Measurements from ENCODE around the gene MSN.

The MSN gene

DNA sequence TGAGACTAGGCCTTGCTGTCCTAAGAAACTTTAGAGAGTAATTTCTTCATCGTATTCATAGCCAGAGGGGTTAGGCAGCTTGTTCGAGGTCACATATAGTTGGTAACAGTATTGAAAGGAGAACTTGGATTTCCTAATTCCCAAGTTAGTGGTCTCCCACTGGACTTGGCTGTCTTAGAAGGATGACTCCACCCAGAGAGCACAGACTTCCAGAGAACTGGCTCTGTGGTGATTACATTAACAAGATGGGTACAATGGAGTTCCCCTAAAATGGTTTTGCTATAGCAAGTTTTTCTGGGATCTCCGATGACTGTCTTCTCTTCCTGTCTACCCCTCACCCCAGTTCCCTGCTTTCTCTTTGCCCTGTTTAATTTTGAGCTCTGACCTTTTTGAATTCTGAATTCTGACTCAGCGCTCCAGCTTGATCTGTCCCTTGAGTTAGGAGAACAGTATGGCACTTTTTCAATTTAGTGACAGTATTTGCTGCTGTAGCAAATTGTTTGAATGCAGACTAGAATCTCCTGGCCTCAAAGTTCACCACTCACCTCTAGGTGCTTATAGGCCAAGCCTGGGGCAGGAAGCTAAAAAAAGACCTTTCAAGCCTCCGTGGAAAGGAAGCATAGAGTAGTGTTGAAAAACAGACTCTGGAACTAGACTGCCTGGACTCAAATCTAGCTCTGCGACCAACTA is 6.9 kb downstream of the MSN start:
- DNase-seq: no peak

DNA sequence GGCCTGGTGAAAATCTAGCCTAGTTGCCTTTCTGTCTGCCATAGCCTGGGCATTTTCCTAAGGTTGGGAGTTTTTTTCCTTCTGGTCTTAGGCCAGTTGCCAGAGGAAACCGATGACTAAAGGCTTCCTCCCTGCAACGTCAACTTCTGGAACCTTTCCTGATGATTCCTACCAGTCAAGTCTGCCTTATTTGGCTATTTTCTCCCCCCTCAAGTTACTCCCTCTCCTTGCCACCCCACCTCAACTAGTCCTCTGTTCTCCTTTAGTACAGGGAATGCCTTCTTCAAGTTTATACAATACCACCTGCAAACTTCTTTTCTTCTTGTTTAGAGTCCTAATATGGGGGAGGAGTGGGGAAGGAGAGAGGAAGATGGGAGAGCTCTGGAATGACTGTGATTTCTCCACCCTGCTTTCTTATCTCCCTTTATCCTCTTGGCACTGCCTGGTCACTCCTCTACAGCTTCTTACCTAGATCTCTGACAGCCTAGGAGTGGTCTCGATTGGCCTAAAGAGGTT is 10.6 kb downstream of the MSN start:
- DNase-seq: no peak

DNA sequence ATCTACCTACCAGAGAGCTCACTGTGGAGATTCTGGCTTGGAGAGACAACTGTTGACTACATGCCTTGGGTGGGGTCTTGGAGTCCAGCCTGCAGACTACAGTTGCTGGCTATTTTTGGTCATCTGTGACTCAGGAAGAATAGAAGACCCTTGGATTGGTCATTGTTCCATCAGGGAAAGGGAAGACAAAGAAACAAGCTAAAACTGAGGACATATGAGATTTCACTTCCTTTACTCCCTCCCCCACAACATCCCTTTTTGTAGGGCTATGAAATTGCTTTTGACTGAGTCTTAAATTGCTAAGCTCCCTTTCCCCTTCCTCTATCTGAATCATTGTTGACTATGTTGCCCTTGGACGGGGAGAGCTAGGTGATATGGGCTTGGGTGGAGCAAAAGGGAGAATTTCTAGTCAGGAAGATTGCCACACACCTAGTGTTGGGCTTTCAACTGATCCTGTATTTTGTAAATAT is 11.7 kb downstream of the MSN start:
- no peak for DNase-seq

DNA sequence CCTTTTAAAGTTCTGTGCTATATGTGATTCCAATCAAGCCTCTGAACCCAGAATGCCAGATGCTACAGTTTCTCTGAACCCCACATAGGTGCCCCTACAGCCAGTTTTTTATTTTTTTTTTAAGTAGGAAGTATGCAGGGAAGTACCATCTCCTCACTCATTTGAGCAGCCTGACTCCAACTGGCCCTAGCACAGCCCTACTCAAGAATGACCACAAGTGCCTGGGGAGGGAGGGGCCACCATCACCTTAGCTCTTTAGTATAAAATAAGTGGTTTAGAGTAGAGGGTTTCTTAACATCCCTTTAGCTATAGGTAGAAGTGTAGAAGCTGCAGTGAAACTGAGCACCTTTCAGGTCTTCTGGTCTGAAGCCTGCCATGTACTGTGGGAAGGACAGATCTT is 14.4 kb downstream of the MSN start:
- no peak for DNase-seq

DNA sequence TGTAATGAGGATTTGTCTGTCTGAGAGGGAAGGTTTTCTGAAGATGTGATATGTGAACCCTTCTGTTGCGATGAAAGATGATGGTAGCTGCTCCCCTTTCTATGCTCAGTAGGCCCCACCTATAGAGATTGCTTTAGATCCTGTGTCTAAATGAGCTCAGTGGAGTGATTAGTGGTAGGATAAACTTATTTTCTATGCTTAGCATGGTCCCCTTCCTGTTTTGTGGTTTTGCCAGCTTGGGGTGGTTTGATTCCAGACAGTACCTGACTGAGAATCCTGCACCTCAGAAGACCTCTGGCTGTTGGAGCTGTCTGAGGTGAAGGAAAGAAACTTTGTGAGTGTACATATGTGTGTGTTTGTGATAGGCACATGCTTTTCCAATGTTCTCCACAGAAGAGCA is 17.7 kb downstream of the MSN start:
- no peak for DNase-seq

DNA sequence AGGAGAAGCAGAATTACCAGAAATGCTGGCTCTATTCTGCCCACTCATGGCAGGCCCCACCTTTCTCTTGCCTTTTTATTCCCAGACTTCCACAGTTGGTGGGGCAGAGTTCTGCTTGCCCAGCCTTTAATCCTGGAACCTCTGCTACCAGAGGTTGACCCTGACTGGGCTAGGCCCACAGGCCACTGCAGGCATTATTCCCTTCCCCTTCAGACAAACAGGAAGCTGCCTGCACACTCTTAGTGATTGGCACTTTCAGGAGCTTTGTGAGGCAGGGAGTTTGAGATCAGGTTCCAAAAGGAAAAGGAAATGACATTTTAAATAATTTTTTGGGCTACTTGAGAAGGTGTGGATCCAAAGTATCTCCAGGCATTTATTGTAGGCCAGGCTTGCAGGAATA is 18.8 kb downstream of the MSN start:
- no peak for DNase-seq

DNA sequence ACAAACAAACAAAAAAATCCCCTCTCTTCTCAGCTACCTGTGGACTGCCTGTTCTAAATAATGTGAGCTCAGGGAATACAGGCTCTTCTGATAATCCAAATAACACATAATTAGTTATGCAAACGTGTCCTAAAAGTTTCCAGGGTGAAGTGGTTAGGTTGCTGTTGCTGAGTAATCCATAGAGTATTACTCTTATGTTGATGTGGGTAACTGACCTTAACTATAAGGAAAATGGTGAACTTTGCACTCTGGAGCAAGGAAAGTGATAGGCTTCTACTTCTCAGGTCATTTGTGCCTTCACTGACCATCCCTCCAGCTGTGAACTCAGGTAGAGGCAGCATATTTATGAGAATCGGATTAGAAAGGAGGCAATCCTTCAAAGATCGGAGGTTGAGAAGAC is 19.9 kb downstream of the MSN start:
- DNase-seq: no peak

DNA sequence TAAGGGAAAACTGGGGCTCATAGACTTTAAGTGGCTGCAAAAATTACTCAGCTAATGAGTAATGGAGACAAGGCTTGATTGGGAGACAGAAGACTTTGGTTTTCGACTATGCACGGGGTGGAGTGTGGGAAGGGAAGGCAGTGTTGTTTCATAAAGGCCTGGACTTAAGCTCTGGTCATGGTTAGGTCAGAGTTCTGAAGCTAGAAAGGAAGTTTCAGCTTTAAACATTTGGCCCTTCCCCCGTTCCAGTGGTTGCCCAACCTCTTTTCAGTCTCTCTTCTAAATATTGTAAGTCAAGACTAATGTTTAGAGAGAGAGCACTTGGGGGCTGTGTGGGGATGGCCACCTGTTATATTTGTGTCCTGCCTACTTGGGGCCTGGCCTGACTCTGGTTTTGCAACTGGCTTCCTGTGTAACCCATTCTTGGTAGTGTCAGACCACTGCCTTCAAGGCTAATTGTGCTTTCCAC is 21.0 kb downstream of the MSN start:
- DNase-seq: no peak

DNA sequence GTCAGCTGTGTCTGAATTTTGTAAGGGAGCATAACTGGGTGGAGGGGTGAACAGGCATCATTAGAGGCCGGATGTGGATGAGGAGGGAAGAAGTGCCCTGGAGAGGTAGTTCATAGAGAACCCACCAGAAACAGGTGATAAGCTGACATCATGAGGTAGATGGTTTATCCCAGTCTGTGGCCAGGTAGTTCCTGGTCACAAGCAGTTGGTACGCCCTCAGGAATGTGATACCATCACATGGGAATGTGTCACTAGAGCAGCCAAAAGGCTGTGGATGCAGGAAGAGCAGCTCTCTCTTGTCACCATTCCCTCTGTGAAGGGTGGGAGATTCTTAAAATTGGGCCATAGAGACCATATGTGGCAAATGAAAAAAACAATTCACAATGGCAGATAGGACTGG is 21.9 kb downstream of the MSN start:
- DNase-seq: no peak

DNA sequence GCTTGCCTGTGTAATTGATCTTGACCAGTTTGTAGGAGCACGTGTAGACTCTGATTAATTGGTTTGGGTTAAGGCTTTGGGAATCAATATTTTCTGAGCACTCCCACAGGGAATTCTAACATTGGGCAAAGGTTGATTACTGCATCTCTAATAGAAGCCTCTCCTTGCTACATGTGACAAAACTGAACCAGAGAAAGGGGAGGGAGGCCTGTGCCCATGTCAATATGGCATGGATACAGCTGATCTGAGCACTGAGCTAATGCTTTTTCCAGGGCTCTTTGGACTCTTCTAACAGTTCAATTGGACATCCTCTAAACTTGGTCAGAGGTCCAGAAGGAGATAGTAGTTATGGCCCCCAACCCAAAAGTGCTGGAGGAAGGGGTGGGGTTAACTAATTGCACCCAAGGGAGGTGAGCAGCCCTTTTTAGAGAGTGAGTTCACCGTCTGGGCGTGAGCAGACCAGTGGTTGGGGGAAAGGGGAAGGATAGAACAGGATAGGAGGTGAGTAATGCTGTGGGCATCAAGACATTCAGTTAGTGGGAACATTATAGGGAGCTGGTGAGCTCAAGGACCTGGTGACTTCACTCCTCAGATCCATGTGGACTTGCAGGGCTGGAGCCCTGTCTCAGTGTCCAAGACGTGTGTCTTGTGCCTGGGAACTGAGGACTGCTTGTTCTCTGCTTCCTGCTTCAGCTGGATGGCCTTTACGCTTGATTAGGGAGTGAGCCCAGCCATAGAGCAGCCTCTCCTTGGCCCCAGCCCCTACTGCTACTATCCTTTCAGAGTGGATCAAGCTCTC is 22.8 kb downstream of the MSN start:
- DNase-seq: no peak

DNA sequence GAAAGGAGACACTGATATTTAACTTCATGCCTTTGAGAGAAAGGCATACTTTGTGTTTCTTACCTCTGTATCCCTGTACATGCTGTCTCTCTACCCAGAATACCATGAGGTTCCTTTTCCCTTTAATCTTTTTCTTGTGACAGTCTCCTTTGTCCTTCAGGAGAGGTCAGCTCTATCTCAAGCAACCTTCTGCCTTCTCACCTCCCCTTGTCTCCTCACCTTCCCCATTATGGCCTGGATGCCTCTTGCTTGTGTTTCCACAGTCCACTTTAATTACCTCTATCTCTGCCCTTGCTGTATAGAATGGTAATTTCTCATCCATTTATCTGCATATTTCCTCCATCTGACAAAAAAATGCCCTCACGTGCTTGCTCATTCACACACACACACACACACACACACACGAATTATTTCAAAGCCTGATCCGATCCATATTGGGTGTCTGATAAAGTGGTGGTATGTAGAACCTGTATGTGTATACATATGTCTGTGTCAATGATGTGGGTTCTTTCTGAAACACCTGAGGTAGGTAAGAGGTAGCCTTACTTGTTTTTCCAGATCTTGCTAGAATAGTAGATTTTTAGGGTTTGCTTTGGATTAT is 28.5 kb downstream of the MSN start:
- no peak for DNase-seq

DNA sequence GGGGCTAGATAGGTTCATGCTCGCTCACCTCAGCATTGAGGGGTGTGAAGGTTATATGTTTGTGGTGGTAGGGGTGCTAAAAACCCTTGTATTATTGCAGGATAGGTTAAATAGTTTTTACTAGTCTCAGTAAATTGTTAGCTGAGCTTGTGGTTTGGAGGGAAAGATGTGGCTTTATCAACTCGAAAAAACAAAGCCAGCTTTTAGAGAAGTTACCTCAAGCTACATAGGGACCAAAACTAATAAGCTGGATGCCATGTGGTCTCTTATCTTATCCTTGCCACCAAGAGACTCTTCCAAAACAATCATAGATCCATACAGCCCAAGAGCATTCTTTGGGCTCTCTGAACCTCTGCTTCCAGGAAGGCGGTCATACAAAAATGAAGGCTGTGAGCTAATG is 29.2 kb downstream of the MSN start:
- DNase-seq: no peak

DNA sequence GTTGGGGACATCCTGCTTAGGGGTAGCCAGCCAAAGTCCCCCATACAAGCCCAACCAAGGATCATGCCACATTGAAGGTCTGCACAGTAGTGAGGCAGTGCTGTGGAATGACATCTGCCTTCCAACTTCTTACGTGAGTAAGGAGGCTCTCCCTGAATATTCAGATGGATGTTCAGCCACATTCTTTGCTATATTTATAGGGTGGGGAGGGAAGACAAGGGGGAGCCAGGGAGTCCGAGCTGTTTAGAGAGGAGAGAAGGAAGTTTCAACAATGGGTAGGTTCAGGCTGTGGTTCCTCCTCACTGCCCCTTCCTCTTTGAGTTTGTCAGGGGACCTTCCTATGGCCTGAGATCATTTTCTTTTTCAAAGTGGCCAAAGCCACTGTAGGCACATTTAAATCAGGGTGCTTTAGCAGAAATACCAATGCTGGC is 29.8 kb downstream of the MSN start:
- DNase-seq: no peak

DNA sequence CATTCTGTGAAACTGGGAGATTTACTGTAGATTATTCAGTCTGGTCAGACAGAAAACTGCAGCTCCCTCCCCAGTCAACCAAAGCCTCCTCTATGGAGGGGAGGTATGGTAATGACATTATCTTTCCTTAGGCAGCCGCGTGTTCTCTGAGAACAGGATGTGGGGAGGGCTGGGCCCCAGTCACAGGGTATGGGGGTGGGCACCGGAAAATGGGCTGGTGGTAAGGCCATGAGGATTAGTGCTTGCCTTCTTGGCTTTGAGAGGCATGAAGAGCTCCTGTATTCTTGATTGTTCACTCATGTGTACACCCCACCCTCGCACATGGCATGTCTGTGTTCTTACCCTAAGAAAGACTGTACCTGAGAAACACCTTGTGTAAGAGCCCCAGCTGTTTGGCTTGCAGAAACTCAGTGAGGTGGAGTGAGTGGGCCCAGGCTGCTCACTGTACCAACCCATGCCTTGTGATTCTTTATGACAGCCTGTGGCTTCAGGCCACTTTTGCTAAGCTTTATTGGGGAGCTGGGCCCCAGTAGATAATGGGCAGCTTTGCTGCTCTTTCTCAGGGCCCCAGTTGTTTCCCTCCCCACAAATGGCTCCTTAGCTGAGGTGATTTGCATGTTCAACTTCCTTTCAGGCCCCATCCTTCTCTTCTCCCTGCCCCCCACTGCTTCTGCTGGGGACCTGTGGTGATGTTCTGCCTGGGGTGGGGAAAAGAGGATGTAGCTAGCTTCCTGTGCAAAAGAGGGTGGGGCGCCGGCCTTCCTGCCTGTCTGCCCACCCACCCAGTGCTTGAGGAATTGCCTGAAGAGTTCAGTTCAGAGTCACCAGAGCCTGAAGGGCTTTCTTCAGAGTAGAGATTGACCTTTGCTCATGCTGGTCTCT is 30.7 kb downstream of the MSN start:
- DNase-seq: no peak

DNA sequence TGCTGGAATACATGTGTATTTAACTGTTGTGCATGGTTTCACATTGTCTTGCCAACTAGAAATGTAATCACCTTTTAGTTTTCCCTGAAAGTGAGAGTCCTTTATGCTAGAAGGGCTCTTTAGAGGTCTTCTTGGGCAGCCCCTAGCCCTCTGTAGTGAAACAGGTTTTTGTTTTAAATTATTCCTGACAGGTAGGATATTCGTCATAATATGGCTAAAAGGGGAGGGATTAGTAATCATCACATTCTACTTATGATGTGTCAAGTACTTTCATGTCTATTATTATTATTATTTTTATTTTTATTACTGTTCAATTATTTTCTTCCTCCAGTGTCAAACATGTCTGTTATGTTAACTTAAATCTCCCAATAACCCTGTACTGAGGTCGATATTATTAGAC is 35.5 kb downstream of the MSN start:
- no peak for DNase-seq

DNA sequence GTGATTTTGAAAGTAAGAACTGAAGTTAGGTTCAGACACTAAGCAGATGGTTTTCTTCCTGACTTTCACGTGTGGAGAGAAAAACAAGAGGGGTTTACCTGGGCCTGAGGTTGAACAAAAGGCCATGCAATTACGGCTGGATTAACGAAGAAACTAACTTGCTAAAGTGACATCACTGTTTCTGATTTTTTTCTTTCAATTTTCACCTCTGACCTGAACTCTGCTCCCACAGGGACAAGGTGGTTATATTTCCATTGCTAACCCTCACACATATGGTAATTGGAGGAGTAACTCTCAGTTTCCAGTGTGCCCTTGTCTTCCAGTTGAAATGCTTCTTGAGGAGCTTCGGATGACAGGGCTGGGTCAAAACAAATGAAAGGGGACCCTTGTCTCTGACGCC is 38.0 kb downstream of the MSN start:
- no peak for DNase-seq

DNA sequence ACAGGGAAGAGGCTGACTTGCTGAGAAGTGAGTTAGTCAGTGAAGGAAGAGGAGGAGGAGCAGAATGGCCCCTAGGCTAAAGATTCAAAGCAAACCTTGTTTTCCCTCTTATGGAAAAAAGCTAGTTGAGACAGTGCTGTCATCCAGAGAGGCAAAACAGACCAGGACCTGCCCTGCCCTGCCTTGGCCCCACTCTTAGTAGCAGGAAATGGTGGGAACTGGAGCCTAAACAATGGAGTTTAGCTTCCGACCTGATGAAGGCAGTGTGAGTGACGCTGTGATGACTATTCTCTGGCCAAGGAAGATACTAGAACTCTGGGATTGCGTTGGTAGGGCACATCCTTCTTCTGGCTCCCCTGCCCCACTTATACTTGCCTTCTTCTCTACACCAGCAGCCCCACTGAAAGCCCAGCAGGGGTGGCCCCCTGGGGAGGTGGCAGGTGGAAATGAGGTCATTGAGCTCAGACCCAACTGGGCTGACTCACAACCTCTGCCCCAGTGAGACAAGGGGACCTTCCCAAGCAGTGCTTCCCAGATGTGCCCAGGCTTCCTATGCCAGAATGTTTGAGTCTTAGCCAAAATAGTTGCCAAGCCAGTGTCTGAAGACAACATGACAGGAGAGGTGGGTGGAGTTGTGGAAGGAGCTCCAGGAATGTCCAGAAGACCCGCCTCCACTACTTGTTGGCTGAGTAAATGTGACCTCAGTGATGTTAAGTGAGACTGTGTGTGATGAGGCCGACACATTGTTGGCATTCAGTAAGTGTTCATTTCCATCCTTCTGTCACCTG is 38.8 kb downstream of the MSN start:
- no peak for DNase-seq

DNA sequence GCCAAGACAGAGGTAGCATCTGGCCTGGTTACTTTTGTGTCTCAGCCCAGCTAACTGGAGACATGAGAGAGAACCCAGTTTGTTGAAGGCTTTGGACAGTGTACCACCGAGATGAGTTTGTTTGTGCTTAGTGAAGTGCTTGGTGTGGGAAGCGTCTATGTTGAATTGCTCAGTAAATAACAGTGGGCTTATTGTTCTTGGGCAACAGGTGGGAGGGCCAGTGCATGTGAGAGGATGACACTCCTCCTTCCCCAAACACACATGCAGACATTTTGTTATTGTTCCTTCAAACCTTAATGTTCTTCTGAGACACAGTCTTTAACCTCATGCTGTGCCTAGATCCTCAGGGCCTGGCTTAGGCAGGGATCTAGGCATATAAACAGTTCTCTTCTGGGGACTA is 39.7 kb downstream of the MSN start:
- DNase-seq: no peak

DNA sequence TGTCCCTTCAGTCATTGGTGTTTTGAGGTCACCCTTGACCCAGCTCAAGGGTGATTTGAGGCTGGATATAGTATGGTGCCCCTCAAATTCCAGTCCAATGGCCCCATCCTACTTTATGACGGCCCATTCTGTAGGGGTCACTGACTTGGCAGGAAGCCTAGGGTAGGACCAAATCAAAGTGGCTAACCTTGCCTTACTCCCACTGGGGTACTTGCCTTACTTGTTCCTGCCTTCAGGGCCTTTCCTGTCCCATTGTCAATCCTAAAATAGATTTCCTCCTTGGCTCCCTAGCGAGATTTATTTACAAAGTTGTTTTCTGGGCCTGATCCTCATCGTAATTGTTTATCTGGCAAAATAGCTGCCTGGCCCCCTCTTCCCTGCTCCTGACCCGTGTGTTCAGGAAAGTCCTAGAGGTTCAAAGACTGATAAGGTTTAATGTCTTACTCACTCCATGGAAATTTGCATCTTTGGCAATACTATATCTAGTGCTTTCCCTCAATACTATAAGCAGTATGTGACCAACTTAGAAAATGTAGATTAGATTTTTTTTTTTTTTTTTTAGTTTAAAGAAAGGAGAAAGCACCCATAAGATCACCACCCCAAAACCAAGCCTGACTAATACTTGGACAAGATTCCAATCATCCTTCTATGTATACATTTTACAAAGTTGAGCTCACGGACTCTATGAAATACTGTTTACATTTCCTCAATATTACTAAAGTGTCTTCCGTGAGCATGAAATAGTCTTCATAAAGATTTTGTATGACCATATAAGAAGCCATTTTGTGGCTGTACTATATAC is 44.8 kb downstream of the MSN start:
- no peak for DNase-seq

DNA sequence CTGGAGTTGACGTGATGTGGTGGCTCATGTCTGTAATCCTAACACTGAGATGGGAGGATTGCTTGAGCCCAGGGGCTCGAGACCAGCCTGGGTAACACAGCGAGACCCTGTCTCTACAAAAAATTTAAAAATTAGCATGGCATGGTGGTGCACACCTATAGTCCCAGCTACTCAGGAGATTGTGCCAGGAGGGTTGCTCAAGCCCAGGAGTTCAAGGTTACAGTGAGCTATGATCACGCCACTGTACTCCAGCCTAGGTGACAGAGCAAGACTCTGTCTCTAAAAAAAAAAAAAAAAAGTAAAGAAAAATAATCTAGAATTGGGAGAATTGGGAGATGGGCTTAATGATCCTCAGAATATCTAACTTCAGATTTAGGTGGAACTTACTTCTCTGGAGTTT is 51.1 kb downstream of the MSN start:
- no peak for DNase-seq

DNA sequence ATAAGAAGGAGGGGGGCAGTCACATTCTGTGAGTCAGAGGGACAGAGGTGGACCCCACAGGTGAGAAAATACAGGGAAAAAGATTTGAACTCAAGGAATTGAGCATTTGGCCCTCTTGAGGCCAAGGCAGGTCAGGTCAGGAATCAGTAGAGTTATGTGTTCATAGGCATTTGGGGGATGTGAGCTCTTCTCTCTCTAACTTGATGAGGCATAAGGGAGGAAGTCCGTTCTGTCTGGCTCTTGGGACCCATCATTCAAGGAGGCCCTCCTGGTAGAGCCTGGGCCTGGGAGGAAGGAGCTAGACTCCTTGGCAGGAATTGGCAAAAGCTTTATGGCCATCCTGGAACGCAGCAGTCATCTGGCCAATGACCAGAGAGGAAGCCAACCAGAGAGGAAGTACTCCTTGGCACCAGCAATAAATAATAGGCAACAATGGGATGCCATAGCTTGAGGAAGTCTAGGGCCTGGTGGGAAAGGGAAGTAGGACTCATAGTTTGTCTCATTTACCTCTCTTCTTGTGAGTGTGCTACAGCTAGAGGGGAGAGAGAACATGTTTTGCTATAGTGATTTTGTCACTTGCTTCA is 53.0 kb downstream of the MSN start:
- no peak for DNase-seq
